Mesenchymal stem cell (in vitro differentiated cells and primary cell): ENCODE measurements around the gene AP3S2.
A peak's percentile ranks its signal among the peaks of the same experiment; 100 is the strongest.

ENCODE experiments used
- DNase-seq: peaks from one replicate; pipeline ENCODE4 v3.0.0-alpha.2; 2013
- H2AFZ ChIP-seq: one replicate; pipeline ENCODE4 v1.6.1; 2013; ENCODE audit warnings: low read depth, mild to moderate bottlenecking, control low read depth, inconsistent platforms, low read length, moderate library complexity
- H2AK5ac ChIP-seq: 2 replicates; pipeline ENCODE4 v1.6.1; 2013; ENCODE audit warnings: low read length, moderate library complexity, mild to moderate bottlenecking, inconsistent platforms; ENCODE audit not compliant: severe bottlenecking
- H2BK120ac ChIP-seq: one replicate; pipeline ENCODE4 v1.6.1; 2013; ENCODE audit warnings: low read depth, mild to moderate bottlenecking, inconsistent platforms, low read length, moderate library complexity
- H2BK12ac ChIP-seq, 2 experiments: one replicate each; pipeline ENCODE4 v1.6.1; 2013; ENCODE audit warnings: inconsistent platforms in 2 of 2, low read length in 2 of 2, mild to moderate bottlenecking in 2 of 2, moderate library complexity in 2 of 2, control low read depth in 1 of 2
- H2BK15ac ChIP-seq: one replicate; pipeline ENCODE4 v1.6.1; 2013; ENCODE audit warnings: mild to moderate bottlenecking, low read depth, inconsistent platforms; ENCODE audit not compliant: poor library complexity, severe bottlenecking
- H2BK5ac ChIP-seq: 2 replicates; pipeline ENCODE4 v1.6.1; 2013; ENCODE audit warnings: low read depth, mild to moderate bottlenecking, low read length, control low read depth, inconsistent platforms; ENCODE audit not compliant: poor library complexity, severe bottlenecking
- H3K14ac ChIP-seq, 2 experiments: one replicate each; pipeline ENCODE4 v1.6.1; 2013; ENCODE audit warnings: inconsistent platforms in 2 of 2, low read length in 2 of 2, control low read depth in 1 of 2, mild to moderate bottlenecking in 1 of 2, moderate library complexity in 1 of 2
- H3K18ac ChIP-seq, 2 experiments: one replicate each; pipeline ENCODE4 v1.6.1; 2013; ENCODE audit warnings: inconsistent platforms in 2 of 2, low read length in 2 of 2, control low read depth in 1 of 2, low read depth in 1 of 2, mild to moderate bottlenecking in 1 of 2
- H3K23ac ChIP-seq, 2 experiments: one replicate each; pipeline ENCODE4 v1.6.1; 2013; ENCODE audit warnings: inconsistent platforms in 2 of 2, low read length in 2 of 2, mild to moderate bottlenecking in 2 of 2, moderate library complexity in 2 of 2, control low read depth in 1 of 2
- H3K27ac ChIP-seq: 2 replicates; pipeline ENCODE4 v1.5.1; 2013; ENCODE audit warnings: mild to moderate bottlenecking, moderate library complexity, low read length, control low read depth, inconsistent platforms; ENCODE audit not compliant: poor library complexity, severe bottlenecking
- H3K27me3 ChIP-seq, 2 experiments: 2 replicates each; pipeline versions ENCODE4 v1.6.1 to v1.7.0; 2013; ENCODE audit warnings: low read length in 2 of 2, mild to moderate bottlenecking in 2 of 2, moderate library complexity in 2 of 2, control low read depth in 1 of 2, inconsistent platforms in 1 of 2; ENCODE audit not compliant: control insufficient read depth in 1 of 2, insufficient read depth in 1 of 2
- H3K36me3 ChIP-seq, 2 experiments: 2 replicates each; pipeline versions ENCODE4 v1.6.1 to v1.7.0; 2013; ENCODE audit warnings: low read length in 2 of 2, control low read depth in 1 of 2, inconsistent platforms in 1 of 2, low read depth in 1 of 2, mild to moderate bottlenecking in 1 of 2; ENCODE audit not compliant: insufficient read depth in 2 of 2, control insufficient read depth in 1 of 2
- H3K4ac ChIP-seq, 2 experiments: one replicate each; pipeline ENCODE4 v1.6.1; 2013; ENCODE audit warnings: inconsistent platforms in 2 of 2, low read length in 2 of 2, mild to moderate bottlenecking in 2 of 2, moderate library complexity in 2 of 2, control low read depth in 1 of 2, low read depth in 1 of 2
- H3K4me1 ChIP-seq: 2 replicates; pipeline ENCODE4 v1.6.1; 2013; ENCODE audit warnings: low read depth, low read length, control low read depth; ENCODE audit not compliant: control insufficient read depth, insufficient read depth
- H3K4me2 ChIP-seq: 2 replicates; pipeline ENCODE4 v1.6.1; 2013; ENCODE audit warnings: low read length, mild to moderate bottlenecking, inconsistent platforms; ENCODE audit not compliant: poor library complexity, severe bottlenecking
- H3K4me3 ChIP-seq, 2 experiments: 2 replicates each; pipeline versions ENCODE4 v1.5.1 to v1.7.0; 2013; ENCODE audit warnings: low read length in 2 of 2, mild to moderate bottlenecking in 2 of 2, control low read depth in 1 of 2, low read depth in 1 of 2; ENCODE audit not compliant: insufficient read depth in 1 of 2
- H3K79me1 ChIP-seq: replicated peaks from 2 replicates; pipeline ENCODE4 v1.6.1; 2013; ENCODE audit warnings: mild to moderate bottlenecking, control low read depth, low read length, inconsistent platforms; ENCODE audit not compliant: poor library complexity, severe bottlenecking
- H3K9ac ChIP-seq: 2 replicates; pipeline ENCODE4 v1.7.0; 2013; ENCODE audit warnings: mild to moderate bottlenecking, low read length, moderate library complexity
- H3K9me3 ChIP-seq: 2 replicates; pipeline ENCODE4 v1.7.0; 2013; ENCODE audit warnings: mild to moderate bottlenecking, low read length; ENCODE audit not compliant: control insufficient read depth
- H4K8ac ChIP-seq: one replicate; pipeline ENCODE4 v1.6.1; 2013; ENCODE audit warnings: inconsistent platforms, mild to moderate bottlenecking, low read length, moderate library complexity
- H4K91ac ChIP-seq: one replicate; pipeline ENCODE4 v1.6.1; 2013; ENCODE audit warnings: mild to moderate bottlenecking, low read length, inconsistent platforms
- WGBS: methylation state at CpG from one replicate; pipeline ENCODE4 v1.1.7; 2013; ENCODE audit warnings: mixed read lengths; 5-methylcytosine and 5-hydroxymethylcytosine counted together

Gene AP3S2

DNA sequence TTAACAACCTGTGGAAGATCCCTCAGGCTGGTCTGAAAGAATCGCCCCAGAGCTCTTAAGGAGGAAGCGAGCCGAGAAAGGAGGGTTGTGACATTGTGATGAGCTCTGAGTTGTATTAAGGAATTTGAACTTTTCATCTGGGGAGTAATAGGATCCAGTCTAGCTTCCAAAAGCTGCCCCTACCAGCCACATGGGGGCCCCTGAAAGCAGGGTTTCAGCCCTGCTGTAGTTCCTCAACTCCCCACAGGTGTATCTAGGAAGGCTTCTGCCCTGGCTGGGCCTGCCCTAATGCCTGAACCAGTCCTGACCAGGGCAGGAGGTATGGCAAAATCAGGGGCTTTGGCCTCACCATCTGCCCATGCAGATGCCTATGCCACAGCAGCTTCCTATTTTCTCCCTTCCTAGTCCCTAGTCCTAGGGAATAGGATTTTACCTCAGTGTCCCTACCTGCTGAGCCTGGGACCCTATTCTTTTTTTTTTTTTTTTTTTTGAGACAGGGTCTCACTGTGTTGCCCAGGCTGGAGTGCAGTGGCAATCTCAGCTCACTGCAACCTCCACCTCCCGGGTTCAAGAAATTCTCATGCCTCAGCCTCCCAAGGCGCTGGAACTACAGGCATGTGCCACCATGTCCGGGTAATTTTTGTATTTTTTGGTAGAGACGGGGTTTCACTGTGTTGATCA, 5.0 kb upstream of the AP3S2 start:
- Histone ChIP-seq H2BK12ac (no peak overlapping the region), H3K9ac (no peak overlapping the region)

DNA sequence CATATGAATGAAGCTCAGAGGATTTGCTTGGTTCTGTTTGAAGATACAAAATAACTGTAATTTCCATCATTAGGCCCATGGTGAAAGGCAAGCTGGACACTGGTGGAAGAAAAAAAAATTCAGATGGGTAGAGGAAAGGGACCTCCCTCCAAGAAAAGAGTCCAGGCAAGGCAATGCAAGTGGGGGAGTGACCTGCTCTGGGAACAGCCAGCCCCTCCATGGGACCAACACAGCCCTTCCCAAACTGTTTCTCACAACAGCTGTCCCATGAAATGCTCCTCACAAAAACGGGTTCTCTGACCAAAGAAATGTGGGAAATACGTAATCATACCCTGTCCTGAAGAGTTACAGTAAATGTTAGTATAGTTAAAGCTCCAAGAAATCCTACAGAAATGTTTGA, 4.4 kb upstream of the AP3S2 start:
- H3K36me3 ChIP-seq = peaks cover 15 to 24% of the 10 kb centered on the region in 2 experiments
- H3K23ac ChIP-seq = no peak overlapping the region
- no peaks in the 10 kb centered on the region for H3K9me3 ChIP-seq

More for the DNA sequence above, 5.0 kb upstream of the AP3S2 start:
- Histone ChIP-seq H2BK5ac (no peak overlapping the region), H4K8ac (no peak overlapping the region), H2BK15ac (no peak overlapping the region), H3K79me1 (peaks cover 2% of the 10 kb centered on the region), H3K18ac (no peak overlapping the region), H3K27ac (no peak overlapping the region), H3K4ac (no peak overlapping the region), H3K9me3 (no peaks in the 10 kb centered on the region), H2AFZ (no peak overlapping the region), H3K4me3 (no peak overlapping the region), H4K91ac (no peak overlapping the region), H3K14ac (no peak overlapping the region), H3K36me3 (peaks cover 21 to 30% of the 10 kb centered on the region in 2 experiments), H3K23ac (no peak overlapping the region), H3K4me1 (no peaks in the 10 kb centered on the region), H2AK5ac (no peak overlapping the region), H3K27me3 (no peaks in the 10 kb centered on the region), H2BK120ac (no peak overlapping the region), H3K4me2 (no peak overlapping the region)
- peak; percentile 55 for DNase-seq
- 91% methylated on average over 6 of the region's 7 CpGs for WGBS

DNA sequence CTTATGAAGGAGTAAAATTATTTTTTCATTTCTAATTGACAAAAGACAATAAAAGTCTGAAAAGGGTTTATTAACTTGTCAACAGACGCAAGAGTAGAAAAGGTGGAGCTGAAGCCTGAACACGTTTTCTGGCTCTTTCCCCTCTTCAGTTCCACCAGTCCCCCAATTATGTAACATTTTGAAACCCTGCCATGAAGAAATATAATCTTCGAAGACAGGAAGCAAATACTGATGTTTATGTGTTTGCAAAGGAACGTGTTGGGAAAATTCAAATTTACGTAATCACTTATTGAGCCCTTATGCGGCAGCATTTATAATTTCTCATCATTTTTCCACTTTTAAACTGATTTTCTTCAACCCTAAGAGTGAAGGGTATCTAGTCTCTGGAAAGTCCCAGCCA, 767 bp downstream of the AP3S2 start:
- H3K27ac ChIP-seq = no peak overlapping the region
- H2AFZ ChIP-seq = no peak overlapping the region
- peaks cover 12% of the 10 kb centered on the region for H3K79me1 ChIP-seq
- H3K4ac ChIP-seq = no peak overlapping the region
- no peaks in the 10 kb centered on the region for H3K27me3 ChIP-seq
- peaks cover 3% of the 10 kb centered on the region for H3K4me1 ChIP-seq
- H2BK120ac ChIP-seq = no peak overlapping the region
- no peak overlapping the region for H2BK15ac ChIP-seq
- peak overlapping the region; percentile 97 for H3K9ac ChIP-seq
- peak overlapping the region; percentile 71 for H3K4me2 ChIP-seq
- 73% methylated on average over 6 of the region's 6 CpGs for WGBS
- no peak overlapping the region for H3K14ac ChIP-seq
- peak overlapping the region in 1 of 2 experiments; percentile 96 for H3K4me3 ChIP-seq
- DNase-seq = peak; percentile 46
- no peak overlapping the region for H2BK5ac ChIP-seq
- no peaks in the 10 kb centered on the region for H3K9me3 ChIP-seq
- no peak overlapping the region for H3K23ac ChIP-seq
- H3K36me3 ChIP-seq = peaks cover 4 to 8% of the 10 kb centered on the region in 2 experiments
- H2AK5ac ChIP-seq = no peak overlapping the region
- H4K91ac ChIP-seq = no peak overlapping the region
- no peak overlapping the region for H4K8ac ChIP-seq
- H2BK12ac ChIP-seq = no peak overlapping the region
- H3K18ac ChIP-seq = no peak overlapping the region

More for the DNA sequence above, 4.4 kb upstream of the AP3S2 start:
- H4K91ac ChIP-seq = no peak overlapping the region
- H3K4me3 ChIP-seq = no peak overlapping the region
- no peak overlapping the region for H3K9ac ChIP-seq
- H3K4me2 ChIP-seq = no peak overlapping the region
- 79% methylated on average over 2 of the region's 2 CpGs for WGBS
- H3K27me3 ChIP-seq = no peaks in the 10 kb centered on the region
- DNase-seq = no peak
- peaks cover 6% of the 10 kb centered on the region for H3K79me1 ChIP-seq
- no peaks in the 10 kb centered on the region for H3K4me1 ChIP-seq
- no peak overlapping the region for H3K18ac ChIP-seq
- H3K4ac ChIP-seq = no peak overlapping the region
- H3K27ac ChIP-seq = no peak overlapping the region
- H3K14ac ChIP-seq = no peak overlapping the region
- H2BK120ac ChIP-seq = no peak overlapping the region
- no peak overlapping the region for H2BK5ac ChIP-seq
- H4K8ac ChIP-seq = no peak overlapping the region
- no peak overlapping the region for H2AK5ac ChIP-seq
- H2BK15ac ChIP-seq = no peak overlapping the region
- H2AFZ ChIP-seq = no peak overlapping the region
- no peak overlapping the region for H2BK12ac ChIP-seq

DNA sequence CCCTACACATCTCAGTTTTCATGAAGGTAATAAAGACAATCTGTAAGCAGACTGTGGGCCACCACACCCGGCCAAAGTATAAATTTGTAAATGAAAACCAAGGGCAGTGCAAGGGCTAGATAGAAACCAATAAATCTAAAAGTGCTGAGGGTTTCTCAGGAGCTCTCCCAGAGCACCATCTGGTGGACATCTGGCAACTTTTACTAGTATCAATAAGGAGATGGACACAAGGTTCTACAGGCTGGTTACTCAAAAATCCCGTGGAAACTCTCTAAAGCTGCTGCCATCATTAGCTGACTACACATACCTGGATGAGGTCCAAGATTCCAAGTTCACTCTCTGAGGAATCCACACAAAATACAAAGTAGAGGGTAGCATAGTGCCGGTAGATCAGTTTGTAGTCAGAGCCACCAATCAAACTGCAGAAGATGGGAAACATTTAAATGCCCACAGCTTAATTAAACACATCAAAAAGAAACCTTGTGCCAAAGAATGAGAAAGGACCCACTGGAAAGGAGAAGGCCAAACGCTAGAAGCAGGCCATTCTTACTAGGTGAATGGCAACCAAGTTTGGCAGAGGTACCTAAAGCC, 5.5 kb downstream of the AP3S2 start:
- peaks cover 14% of the 10 kb centered on the region for H3K79me1 ChIP-seq
- H3K23ac ChIP-seq = no peak overlapping the region
- no peak overlapping the region for H2BK5ac ChIP-seq
- H3K27me3 ChIP-seq = no peaks in the 10 kb centered on the region
- peaks cover 27 to 47% of the 10 kb centered on the region in 2 experiments for H3K36me3 ChIP-seq
- H3K4me3 ChIP-seq = no peak overlapping the region
- no peak overlapping the region for H2AK5ac ChIP-seq
- H3K18ac ChIP-seq = no peak overlapping the region
- peak overlapping the region; percentile 53 for H3K9ac ChIP-seq
- no peak overlapping the region for H2BK15ac ChIP-seq
- H3K14ac ChIP-seq = no peak overlapping the region
- H4K8ac ChIP-seq = no peak overlapping the region
- no peak overlapping the region for H2BK120ac ChIP-seq
- WGBS = 77% methylated on average over 4 of the region's 4 CpGs
- no peak overlapping the region for H3K27ac ChIP-seq
- DNase-seq = peak; percentile 71
- H3K4ac ChIP-seq = no peak overlapping the region
- H3K9me3 ChIP-seq = no peaks in the 10 kb centered on the region
- H3K4me2 ChIP-seq = no peak overlapping the region
- no peak overlapping the region for H4K91ac ChIP-seq
- no peak overlapping the region for H2AFZ ChIP-seq
- H3K4me1 ChIP-seq = peaks cover 3% of the 10 kb centered on the region
- no peak overlapping the region for H2BK12ac ChIP-seq
